Measurements from ENCODE around the gene SUCO. TPM values are rescaled to one million over a fixed set of nuclear protein-coding genes. Genes with fewer than 3 reads are reported as not detected.

SUCO gene
- total and polyA plus RNA-seq, 2 donors (not counting 1 experiment from before 2014, with no cell fraction given), result 5.5 to 59.7 TPM

- H2AFZ ChIP-seq (ENCODE audit: insufficient read depth, low read depth, low read length, poor library complexity, severe bottlenecking), result no peak overlapping the region
- H3K4me2 ChIP-seq (replicated peaks; ENCODE audit: low read depth, low read length, poor library complexity, severe bottlenecking), result no peak overlapping the region
- no peak overlapping the region for H3K9ac ChIP-seq (ENCODE audit: low read length)
- no peak overlapping the region for H3K4me3 ChIP-seq (ENCODE audit: control extremely low read depth in 1 of 5, extremely low read depth in 1 of 5, insufficient read depth in 1 of 5, low read depth in 2 of 5, low read length in 4 of 5)
- no peaks in the 10 kb centered on the region for H3K9me3 ChIP-seq (ENCODE audit: control extremely low read depth in 1 of 3, control insufficient read depth in 2 of 3, insufficient read depth in 1 of 3, low read length in 2 of 3)
- ATAC-seq (ENCODE audit: low read depth), result no peak
- H3K4me1 ChIP-seq (ENCODE audit: control insufficient read depth in 2 of 2, insufficient read depth in 2 of 2, low read length in 2 of 2), result no peaks in the 10 kb centered on the region
- Mint-ChIP-seq H3K4me1 (no peaks in the 10 kb centered on the region), H3K27ac (no peak overlapping the region), H3K9me3 (ENCODE audit: insufficient read depth) (no peaks in the 10 kb centered on the region), H3K27me3 (peaks cover 3% of the 10 kb centered on the region), H3K4me3 (no peak overlapping the region)
- H3K36me3 ChIP-seq (replicated peaks in 1 of 2; ENCODE audit: control extremely low read depth in 1 of 2, control insufficient read depth in 1 of 2, extremely low read depth in 1 of 2, insufficient read depth in 2 of 2, low read length in 1 of 2), result no peaks in the 10 kb centered on the region
- intact Hi-C loops (cut with micrococcal nuclease), result no loop called here
- ChIA-PET POLR2A (no interaction called here), CTCF (no interaction called here)
- H3K27me3 ChIP-seq (replicated peaks in 1 of 4; ENCODE audit: control extremely low read depth in 1 of 4, control insufficient read depth in 3 of 4, insufficient read depth in 4 of 4, low read length in 3 of 4), result peaks cover 0 to 2% (median 0%) of the 10 kb centered on the region in 4 experiments
- no peaks in the 10 kb centered on the region for H4K20me1 ChIP-seq (ENCODE audit: control insufficient read depth, insufficient read depth, low read length, poor library complexity, severe bottlenecking)
- DNase-seq, result no peak
- H3K27ac ChIP-seq (ENCODE audit: low read length in 2 of 2), result no peak overlapping the region
- no peaks in the 10 kb centered on the region for H3K79me2 ChIP-seq (ENCODE audit: control insufficient read depth, insufficient read depth, low read length)
- no peak for TF ChIP-seq CTCF (IDR thresholded peaks at IDR 0.05)
- TF ChIP-seq EZH2 (IDR thresholded peaks at IDR 0.05; ENCODE audit: borderline replicate concordance, insufficient read depth, low read depth, low read length, poor library complexity, severe bottlenecking), result no peak
These were observed 19.5 kb upstream of the SUCO start for GRCh38 chr1:172513479-172513878.

GRCh38 chr1:172514108-172514507 lies 18.8 kb upstream of the SUCO start:
- ChIA-PET POLR2A (no interaction called here), CTCF (no interaction called here)
- H3K9me3 ChIP-seq (ENCODE audit: control extremely low read depth in 1 of 3, control insufficient read depth in 2 of 3, insufficient read depth in 1 of 3, low read length in 2 of 3), result no peaks in the 10 kb centered on the region
- intact Hi-C loops (cut with micrococcal nuclease), result no loop called here
- H2AFZ ChIP-seq (ENCODE audit: insufficient read depth, low read depth, low read length, poor library complexity, severe bottlenecking), result no peak overlapping the region
- H3K36me3 ChIP-seq (replicated peaks in 1 of 2; ENCODE audit: control extremely low read depth in 1 of 2, control insufficient read depth in 1 of 2, extremely low read depth in 1 of 2, insufficient read depth in 2 of 2, low read length in 1 of 2), result no peaks in the 10 kb centered on the region
- H3K79me2 ChIP-seq (ENCODE audit: control insufficient read depth, insufficient read depth, low read length), result no peaks in the 10 kb centered on the region
- TF ChIP-seq EZH2 (IDR thresholded peaks at IDR 0.05; ENCODE audit: borderline replicate concordance, insufficient read depth, low read depth, low read length, poor library complexity, severe bottlenecking), result no peak
- no peak for TF ChIP-seq CTCF (IDR thresholded peaks at IDR 0.05)
- no peak overlapping the region for H3K4me3 ChIP-seq (ENCODE audit: control extremely low read depth in 1 of 5, extremely low read depth in 1 of 5, insufficient read depth in 1 of 5, low read depth in 2 of 5, low read length in 4 of 5)
- no peak overlapping the region for H3K4me2 ChIP-seq (replicated peaks; ENCODE audit: low read depth, low read length, poor library complexity, severe bottlenecking)
- H3K27me3 ChIP-seq (replicated peaks in 1 of 4; ENCODE audit: control extremely low read depth in 1 of 4, control insufficient read depth in 3 of 4, insufficient read depth in 4 of 4, low read length in 3 of 4), result peaks cover 0 to 2% (median 0%) of the 10 kb centered on the region in 4 experiments
- H3K4me1 ChIP-seq (ENCODE audit: control insufficient read depth in 2 of 2, insufficient read depth in 2 of 2, low read length in 2 of 2), result no peaks in the 10 kb centered on the region
- H4K20me1 ChIP-seq (ENCODE audit: control insufficient read depth, insufficient read depth, low read length, poor library complexity, severe bottlenecking), result no peaks in the 10 kb centered on the region
- no peak overlapping the region for H3K27ac ChIP-seq (ENCODE audit: low read length in 2 of 2)
- no CpG with 5 or more reads among the region's 3 CpGs for WGBS (ENCODE audit: insufficient coverage)
- H3K4me3 Mint-ChIP-seq, result no peak overlapping the region
- ATAC-seq (ENCODE audit: low read depth) (no peak), DNase-seq (no peak)
- H3K27ac Mint-ChIP-seq, result no peak overlapping the region
- peaks cover 4% of the 10 kb centered on the region for H3K27me3 Mint-ChIP-seq
- no peak overlapping the region for H3K9ac ChIP-seq (ENCODE audit: low read length)
- H3K4me1 Mint-ChIP-seq, result no peaks in the 10 kb centered on the region
- no peaks in the 10 kb centered on the region for H3K9me3 Mint-ChIP-seq (ENCODE audit: insufficient read depth)
